ENCODE measurements around the gene SAFB2. TPM values are rescaled to one million over a fixed set of nuclear protein-coding genes. Genes with fewer than 3 reads are reported as not detected.

The SAFB2 gene
- total and polyA plus RNA-seq, 9 of the 15 experiments (the other 6 are each of a cell fraction or from before 2014, with no cell fraction given) = 4.5 to 103 (median 47.3) TPM

GRCh38 chr19:5603626-5604025, 18.9 kb downstream of the SAFB2 start (continued):
- TF ChIP-seq ZNF518B (CRISPR knock-in tag; IDR thresholded peaks at IDR 0.05) (no peak), MAFF (IDR thresholded peaks at IDR 0.05; ENCODE audit: low read length) (no peak), CEBPB (tag; IDR thresholded peaks at IDR 0.05) (no peak), MCM3 (IDR thresholded peaks at IDR 0.05) (no peak), ZNF395 (CRISPR knock-in tag; IDR thresholded peaks at IDR 0.05) (no peak), PRMT5 (CRISPR knock-in tag; IDR thresholded peaks at IDR 0.05) (no peak)

- WGBS (ENCODE audit: insufficient coverage, low coverage, missing lambda C conversion rate) = 99% methylated on average over 8 of the region's 8 CpGs
- in situ Hi-C loops (cut with MboI) = no loop called here
- TF ChIP-seq KHSRP (IDR thresholded peaks at IDR 0.05) (no peak), ZNF551 (CRISPR knock-in tag; IDR thresholded peaks at IDR 0.05) (no peak), TSHZ1 (CRISPR knock-in tag; IDR thresholded peaks at IDR 0.05) (no peak)
These were observed 21.8 kb downstream of the SAFB2 start for GRCh38 chr19:5600797-5601196.

More at GRCh38 chr19:5600797-5601196, 21.8 kb downstream of the SAFB2 start:
- no peak overlapping the region for H3K4me3 ChIP-seq
- no TSS peak for BruUV-seq (replicated peaks)
- no peak overlapping the region for H2AFZ ChIP-seq (ENCODE audit: low read depth, low read length)
- no peaks in the 10 kb centered on the region for H3K27me3 ChIP-seq (ENCODE audit: control insufficient read depth in 2 of 2, insufficient read depth in 2 of 2, low read length in 2 of 2)
- H3K36me3 ChIP-seq (ENCODE audit: control insufficient read depth, insufficient read depth, low read length) = peaks cover 93% of the 10 kb centered on the region
- H3K9me3 ChIP-seq (replicated peaks; ENCODE audit: control insufficient read depth, insufficient read depth, low read depth, low read length) = no peaks in the 10 kb centered on the region
- intact Hi-C loops (cut with micrococcal nuclease) = no loop called here
- H4K20me1 ChIP-seq (replicated peaks; ENCODE audit: control insufficient read depth, insufficient read depth, low read length) = peaks cover 5% of the 10 kb centered on the region; the same call in 1 of the 2 replicates
- H3K79me2 ChIP-seq (ENCODE audit: control insufficient read depth, insufficient read depth, low read length) = peaks cover 20% of the 10 kb centered on the region
- H3K4me2 ChIP-seq (ENCODE audit: insufficient read depth, low read length) = no peak overlapping the region
- no peak overlapping the region for H3K27ac ChIP-seq (ENCODE audit: extremely low read depth, low read depth, low read length)
- FAIRE-seq (no peak), ATAC-seq (no peak), DNase-seq (ENCODE audit: extremely low read depth in 1 of 4, low spot score in 3 of 4) (no peak)
- H3K9ac ChIP-seq (ENCODE audit: insufficient read depth in 1 of 2, low read depth in 2 of 2, low read length in 2 of 2) = no peak overlapping the region
- no peaks in the 10 kb centered on the region for H3K9me1 ChIP-seq (ENCODE audit: control insufficient read depth, insufficient read depth, low read length)
- ChIA-PET POLR2A (interaction anchor here (0.6 kb wide), 1 partner anchor 14 kb away, joined by 3 read pairs; no protein-coding TSS in a partner anchor), CTCF (ENCODE audit: low intra/inter-chr PET ratio) (no interaction called here)
- no peaks in the 10 kb centered on the region for H3K4me1 ChIP-seq (replicated peaks in 1 of 2; ENCODE audit: control insufficient read depth in 2 of 2, insufficient read depth in 2 of 2, low read length in 2 of 2)

All from K562 (cell line).